Vagina (tissue), 2 donors: ENCODE results near the gene RSU1. TPM values are rescaled to one million over a fixed set of nuclear protein-coding genes. Genes with fewer than 3 reads are reported as not detected.

Source experiments
- DNase-seq, 2 donors: peaks; one replicate each; pipeline ENCODE4 v3.0.0-alpha.2; 2017; ENCODE audit errors: extremely low spot score in 2 of 2
- H3K27ac ChIP-seq: fragments of 200-600 bp; sonication (generic); one replicate; pipeline ENCODE4 v1.5.1; 2019
- H3K27me3 ChIP-seq: fragments of 200-600 bp; sonication (generic); one replicate; pipeline ENCODE4 v1.5.1; 2019
- H3K36me3 ChIP-seq, 2 donors: fragments of 200-600 bp; sonication (generic); one replicate each; pipeline ENCODE4 v1.5.1; 2017 to 2019
- H3K4me1 ChIP-seq: fragments of 200-600 bp; sonication (generic); one replicate; pipeline ENCODE4 v1.5.1; 2019
- H3K4me3 ChIP-seq, 2 donors: fragments of 200-600 bp; sonication (generic); 1 replicate in 1 of 2; 2 replicates in 1 of 2; pipeline ENCODE4 v1.5.1; 2016 to 2019
- H3K9me3 ChIP-seq: fragments of 200-600 bp; sonication (generic); one replicate; pipeline ENCODE4 v1.5.1; 2019
- POLR2A ChIP-seq, 2 donors: fragments of 450-650 bp; IDR thresholded peaks; one replicate each; pipeline ENCODE4 v1.6.1; 2017; ENCODE audit warnings: antibody characterized with exemption in 2 of 2, mild to moderate bottlenecking in 2 of 2, moderate library complexity in 2 of 2
- POLR2AphosphoS5 ChIP-seq, 2 donors: sonication (generic); formaldehyde crosslinking; IDR thresholded peaks; one replicate each; pipeline ENCODE4 v1.9.0; 2017; ENCODE audit warnings: antibody characterized with exemption in 2 of 2, mild to moderate bottlenecking in 2 of 2, low read depth in 1 of 2; ENCODE audit not compliant: insufficient read depth in 1 of 2
- intact Hi-C: fragments of 100-400 bp; cut with DNase I; formaldehyde crosslinking; loops from one replicate; pipeline ENCODE4 v1.15.1; 2023
- total RNA-seq: library from RNA; depleted of rRNA; stranded (reverse); fragments of >200 nt; gene quantifications from one replicate; pipeline ENCODE4 v1.2.3, GENCODE V29; 2016
- TF ChIP-seq, protein P1 (sequence below), 3 experiments: fragments of 450-650 bp in 2 of 3; fragments of 200-600 bp in 1 of 3; sonication (generic) in 1 of 3; IDR thresholded peaks; one replicate each; pipeline ENCODE4 v1.5.1; 2017 to 2019; ENCODE audit warnings: antibody characterized with exemption in 3 of 3, mild to moderate bottlenecking in 2 of 3, moderate library complexity in 2 of 3

The RSU1 gene
- total RNA-seq, 1 donor from 2014 or later = 50.3 TPM

DNA sequence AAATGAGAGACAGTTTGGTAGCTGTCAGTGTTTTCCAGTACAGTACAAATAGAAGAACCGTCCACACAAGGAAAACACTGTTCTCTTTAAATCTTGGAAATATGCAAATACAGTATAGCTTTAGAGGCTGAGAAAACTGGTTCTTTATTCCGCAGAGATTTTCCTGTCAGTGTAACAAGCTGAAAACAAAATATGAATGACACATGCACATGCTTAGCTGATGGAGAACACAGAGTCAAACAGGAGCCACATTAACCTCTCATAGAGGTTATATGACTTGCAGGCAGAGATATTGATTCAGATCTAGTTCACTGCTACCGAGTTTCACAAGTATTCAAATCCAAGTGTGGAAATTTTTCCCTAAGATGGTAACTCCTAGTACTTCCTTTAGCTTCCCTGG lies 160.3 kb downstream of the RSU1 start:
- Histone ChIP-seq H3K27me3 (no peaks in the 10 kb centered on the region), H3K9me3 (no peaks in the 10 kb centered on the region), H3K36me3 (no peaks in the 10 kb centered on the region), H3K4me1 (no peaks in the 10 kb centered on the region), H3K4me3 (no peak overlapping the region), H3K27ac (no peak overlapping the region)
- no peak for TF ChIP-seq POLR2A (IDR thresholded peaks at IDR 0.05)
- TF ChIP-seq, protein P1, sequence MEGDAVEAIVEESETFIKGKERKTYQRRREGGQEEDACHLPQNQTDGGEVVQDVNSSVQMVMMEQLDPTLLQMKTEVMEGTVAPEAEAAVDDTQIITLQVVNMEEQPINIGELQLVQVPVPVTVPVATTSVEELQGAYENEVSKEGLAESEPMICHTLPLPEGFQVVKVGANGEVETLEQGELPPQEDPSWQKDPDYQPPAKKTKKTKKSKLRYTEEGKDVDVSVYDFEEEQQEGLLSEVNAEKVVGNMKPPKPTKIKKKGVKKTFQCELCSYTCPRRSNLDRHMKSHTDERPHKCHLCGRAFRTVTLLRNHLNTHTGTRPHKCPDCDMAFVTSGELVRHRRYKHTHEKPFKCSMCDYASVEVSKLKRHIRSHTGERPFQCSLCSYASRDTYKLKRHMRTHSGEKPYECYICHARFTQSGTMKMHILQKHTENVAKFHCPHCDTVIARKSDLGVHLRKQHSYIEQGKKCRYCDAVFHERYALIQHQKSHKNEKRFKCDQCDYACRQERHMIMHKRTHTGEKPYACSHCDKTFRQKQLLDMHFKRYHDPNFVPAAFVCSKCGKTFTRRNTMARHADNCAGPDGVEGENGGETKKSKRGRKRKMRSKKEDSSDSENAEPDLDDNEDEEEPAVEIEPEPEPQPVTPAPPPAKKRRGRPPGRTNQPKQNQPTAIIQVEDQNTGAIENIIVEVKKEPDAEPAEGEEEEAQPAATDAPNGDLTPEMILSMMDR (IDR thresholded peaks at IDR 0.05) = no peak
- TF ChIP-seq POLR2AphosphoS5 (IDR thresholded peaks at IDR 0.05; ENCODE audit: insufficient read depth in 1 of 2, low read depth in 1 of 2) = no peak
- no peak for DNase-seq
- intact Hi-C loops = no loop called here

DNA sequence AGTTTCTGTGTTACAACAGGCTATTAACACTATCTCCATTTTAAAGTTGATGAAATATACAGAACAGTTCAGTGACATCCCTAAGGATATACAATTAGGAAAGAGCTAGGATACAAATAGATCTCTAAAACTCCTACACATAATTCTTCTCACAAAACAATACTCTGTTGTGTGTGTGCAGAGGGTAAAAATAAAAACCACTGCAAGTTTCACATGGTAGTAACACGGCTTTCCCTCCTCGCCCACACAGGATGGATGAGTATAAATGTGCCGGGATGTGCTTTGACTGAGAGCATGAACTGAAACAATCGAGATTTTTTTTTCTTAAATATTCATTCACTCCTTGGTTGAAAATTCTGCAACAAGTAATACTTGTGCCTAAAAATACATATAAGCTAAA lies 164.0 kb downstream of the RSU1 start:
- Histone ChIP-seq H3K4me3 (no peak overlapping the region), H3K36me3 (no peaks in the 10 kb centered on the region), H3K27ac (no peak overlapping the region), H3K4me1 (no peaks in the 10 kb centered on the region), H3K9me3 (no peaks in the 10 kb centered on the region), H3K27me3 (no peaks in the 10 kb centered on the region)
- no peak for DNase-seq
- TF ChIP-seq, protein P1 (IDR thresholded peaks at IDR 0.05) = no peak
- TF ChIP-seq POLR2A (IDR thresholded peaks at IDR 0.05) (no peak), POLR2AphosphoS5 (IDR thresholded peaks at IDR 0.05; ENCODE audit: insufficient read depth in 1 of 2, low read depth in 1 of 2) (no peak)
- intact Hi-C loops = no loop called here

DNA sequence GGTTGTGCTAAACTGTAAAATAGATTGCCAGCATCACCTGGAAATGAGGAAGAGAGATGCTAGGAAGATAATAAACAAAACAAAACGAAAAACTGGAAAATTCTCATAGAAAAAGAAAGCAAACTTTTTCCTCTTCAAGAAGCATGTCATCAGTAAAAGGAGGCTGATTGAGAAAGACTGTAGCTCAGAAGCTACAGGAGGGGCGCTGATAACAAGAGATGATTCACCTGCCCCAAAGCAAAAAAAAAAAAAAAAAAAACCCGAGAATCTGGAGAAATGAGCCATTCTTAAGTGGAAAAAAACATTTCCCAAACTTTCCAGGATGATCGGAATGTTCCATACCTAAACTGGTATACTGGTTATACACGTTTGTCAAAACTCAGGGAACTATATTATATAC lies 165.1 kb downstream of the RSU1 start:
- DNase-seq = no peak
- Histone ChIP-seq H3K27me3 (no peaks in the 10 kb centered on the region), H3K4me3 (no peak overlapping the region), H3K9me3 (no peaks in the 10 kb centered on the region), H3K27ac (no peak overlapping the region), H3K36me3 (no peaks in the 10 kb centered on the region), H3K4me1 (no peaks in the 10 kb centered on the region)
- no peak for TF ChIP-seq POLR2A (IDR thresholded peaks at IDR 0.05)
- TF ChIP-seq POLR2AphosphoS5 (IDR thresholded peaks at IDR 0.05; ENCODE audit: insufficient read depth in 1 of 2, low read depth in 1 of 2) = no peak
- TF ChIP-seq, protein P1 (IDR thresholded peaks at IDR 0.05) = no peak
- intact Hi-C loops = no loop called here

DNA sequence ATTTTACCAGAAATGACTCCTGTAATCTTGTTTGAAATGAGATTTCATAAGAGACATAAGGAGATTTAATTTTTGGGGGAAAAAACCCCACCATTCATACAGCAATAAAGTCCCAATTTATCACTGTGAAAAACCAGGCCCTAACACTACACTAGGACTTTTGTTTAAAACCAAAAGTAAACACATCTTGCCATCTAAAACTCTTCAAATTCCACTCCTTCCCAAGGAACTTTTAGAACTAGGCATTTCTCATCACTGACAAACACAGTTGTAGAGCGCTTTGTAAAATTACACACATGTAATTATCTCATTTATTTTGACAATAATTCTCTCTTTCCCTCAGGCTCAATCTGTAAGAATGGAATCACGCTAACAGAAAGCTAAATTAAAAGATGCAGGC lies 167.5 kb downstream of the RSU1 start:
- Histone ChIP-seq H3K4me1 (no peaks in the 10 kb centered on the region), H3K4me3 (no peak overlapping the region), H3K27ac (no peak overlapping the region), H3K36me3 (no peaks in the 10 kb centered on the region), H3K9me3 (no peaks in the 10 kb centered on the region), H3K27me3 (no peaks in the 10 kb centered on the region)
- DNase-seq = no peak
- TF ChIP-seq, protein P1 (IDR thresholded peaks at IDR 0.05) = no peak
- no peak for TF ChIP-seq POLR2AphosphoS5 (IDR thresholded peaks at IDR 0.05; ENCODE audit: insufficient read depth in 1 of 2, low read depth in 1 of 2)
- TF ChIP-seq POLR2A (IDR thresholded peaks at IDR 0.05) = no peak
- intact Hi-C loops = no loop called here

DNA sequence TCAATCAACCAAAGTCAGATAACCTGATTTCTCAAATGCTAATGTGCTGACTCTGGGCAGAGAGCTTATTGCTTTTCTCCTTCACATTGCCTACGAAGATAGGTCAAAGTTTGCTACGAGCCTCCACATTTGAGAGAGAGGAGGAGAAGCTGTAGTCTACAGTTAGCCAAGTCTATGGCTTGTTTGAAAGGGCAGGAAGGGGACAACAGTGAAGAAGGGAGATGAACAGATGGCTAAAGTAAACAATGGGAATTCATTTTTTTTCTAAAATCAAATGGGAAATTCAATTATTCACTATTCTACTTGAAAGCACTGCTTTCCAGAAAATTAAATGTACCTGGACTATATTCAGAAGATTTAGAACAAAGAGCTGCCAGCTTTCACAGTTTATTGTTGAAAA lies 168.9 kb downstream of the RSU1 start:
- Histone ChIP-seq H3K4me3 (no peak overlapping the region), H3K4me1 (no peaks in the 10 kb centered on the region), H3K27me3 (no peaks in the 10 kb centered on the region), H3K27ac (no peak overlapping the region), H3K36me3 (no peaks in the 10 kb centered on the region), H3K9me3 (no peaks in the 10 kb centered on the region)
- DNase-seq = no peak
- TF ChIP-seq POLR2AphosphoS5 (IDR thresholded peaks at IDR 0.05; ENCODE audit: insufficient read depth in 1 of 2, low read depth in 1 of 2) (no peak), POLR2A (IDR thresholded peaks at IDR 0.05) (no peak)
- TF ChIP-seq, protein P1 (IDR thresholded peaks at IDR 0.05) = no peak
- intact Hi-C loops = no loop called here
